PFSK-1 (cell line): ENCODE data around the gene NAT9.

Experiments used
- FOXP2 ChIP-seq: optimal IDR thresholded peaks from 2 replicates; pipeline ENCODE3; 2011; ENCODE audit warnings: borderline replicate concordance, control low read depth, inconsistent platforms; ENCODE audit not compliant: insufficient read depth; ENCODE audit errors: extremely low read length, extremely low read depth
- POLR2AphosphoS5 ChIP-seq: IDR thresholded peaks from 2 replicates; pipeline ENCODE4 v1.6.1; 2012; ENCODE audit warnings: low read depth, mild to moderate bottlenecking, control low read depth, low read length, moderate library complexity
- REST ChIP-seq, 2 experiments: IDR thresholded peaks; 2 replicates each; pipeline versions ENCODE4 v1.6.1 to v1.8.0; 2011 to 2012; ENCODE audit warnings: low read depth in 2 of 2, low read length in 2 of 2, control low read depth in 1 of 2, inconsistent platforms in 1 of 2, mild to moderate bottlenecking in 1 of 2, moderate library complexity in 1 of 2; ENCODE audit not compliant: insufficient read depth in 1 of 2
- SIN3A ChIP-seq: IDR thresholded peaks from 2 replicates; pipeline ENCODE4 v1.6.1; 2012; ENCODE audit warnings: mild to moderate bottlenecking, low read length, moderate library complexity, borderline replicate concordance; ENCODE audit not compliant: insufficient read depth
- TAF1 ChIP-seq: IDR thresholded peaks from 2 replicates; pipeline ENCODE4 v1.6.1; 2012; ENCODE audit warnings: low read length, control low read depth, borderline replicate concordance; ENCODE audit not compliant: insufficient read depth

The NAT9 gene

GRCh38 chr17:74784125-74784810 is 8.1 kb upstream of the NAT9 start:
- no peak for TF ChIP-seq TAF1
- TF ChIP-seq SIN3A = no peak
- TF ChIP-seq FOXP2 = no peak
- no peak for TF ChIP-seq REST (IDR thresholded peaks at IDR 0.05; ENCODE audit: insufficient read depth in 1 of 2, low read depth in 2 of 2, low read length in 2 of 2)
- no peak for TF ChIP-seq POLR2AphosphoS5

DNA sequence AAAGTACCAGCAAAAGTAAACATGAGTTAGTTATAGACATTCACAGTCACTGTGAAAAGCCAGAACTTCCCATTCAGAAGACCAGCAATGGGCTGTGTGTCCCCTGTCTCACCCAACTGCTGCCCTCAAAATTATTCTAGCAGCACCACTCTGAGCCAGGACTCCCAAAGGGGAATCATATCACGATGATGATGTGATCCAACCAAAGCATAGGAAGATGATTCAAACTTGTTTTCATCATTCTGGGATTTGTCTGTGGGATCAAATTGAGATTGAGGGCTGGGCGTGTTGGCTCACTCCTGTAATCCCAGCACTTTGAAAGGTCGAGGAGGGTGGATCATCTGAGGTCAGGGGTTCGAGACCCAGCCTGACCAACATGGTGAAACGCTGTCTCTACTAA is 6.4 kb upstream of the NAT9 start:
- TF ChIP-seq SIN3A = no peak
- TF ChIP-seq POLR2AphosphoS5 = no peak
- TF ChIP-seq FOXP2 = no peak
- TF ChIP-seq REST (IDR thresholded peaks at IDR 0.05; ENCODE audit: insufficient read depth in 1 of 2, low read depth in 2 of 2, low read length in 2 of 2) = no peak
- no peak for TF ChIP-seq TAF1

DNA sequence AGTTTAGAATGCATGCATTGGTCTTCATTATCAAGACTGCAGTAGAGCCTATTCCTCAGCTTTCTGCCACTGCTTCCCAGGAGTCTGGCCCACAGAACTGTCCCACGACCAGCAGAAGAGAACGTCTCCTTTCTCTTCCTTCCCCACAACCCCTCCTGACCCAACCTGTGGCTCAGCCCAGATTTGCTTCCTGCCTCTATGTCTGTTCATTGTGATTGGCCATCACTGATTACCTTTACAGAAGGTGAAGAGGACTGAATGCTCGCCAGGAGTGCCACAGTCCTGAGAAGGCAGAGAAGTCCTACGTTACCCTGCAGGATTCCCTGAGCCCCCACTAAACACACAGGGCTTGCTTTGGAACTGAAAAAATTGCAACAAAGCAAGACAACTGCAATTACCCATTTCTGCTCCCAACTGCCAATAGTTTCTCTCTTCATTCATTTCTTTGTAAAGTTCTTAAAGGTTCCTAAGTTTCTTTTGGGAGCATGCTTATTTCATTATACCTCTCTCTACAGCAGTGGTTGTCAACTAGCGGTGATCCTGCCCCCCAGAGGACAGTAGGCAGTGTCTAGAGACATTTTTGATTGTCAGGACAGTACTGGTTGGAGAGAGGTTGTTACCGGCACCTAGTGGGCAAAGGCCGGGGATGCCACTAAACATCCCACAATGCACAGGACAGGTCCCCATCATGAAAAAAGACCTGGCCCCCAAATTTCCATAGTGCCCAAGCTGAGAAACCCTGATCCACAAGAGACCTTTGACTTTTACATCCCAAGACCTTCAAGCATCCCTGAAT is 4.5 kb upstream of the NAT9 start:
- TF ChIP-seq FOXP2 = no peak
- no peak for TF ChIP-seq TAF1
- no peak for TF ChIP-seq POLR2AphosphoS5
- no peak for TF ChIP-seq SIN3A
- no peak for TF ChIP-seq REST (IDR thresholded peaks at IDR 0.05; ENCODE audit: insufficient read depth in 1 of 2, low read depth in 2 of 2, low read length in 2 of 2)

GRCh38 chr17:74779948-74780400 is 3.8 kb upstream of the NAT9 start:
- TF ChIP-seq POLR2AphosphoS5 (no peak), FOXP2 (no peak), REST (IDR thresholded peaks at IDR 0.05; ENCODE audit: insufficient read depth in 1 of 2, low read depth in 2 of 2, low read length in 2 of 2) (no peak), TAF1 (no peak), SIN3A (no peak)
